HepG2 (cell line): Measurements from ENCODE around the gene ZNF500. TPM values are rescaled to one million over a fixed set of nuclear protein-coding genes. Genes with fewer than 3 reads are reported as not detected.

Experiments used
- ATAC-seq: fragments of 200-7000 bp; cut with Tn5 transposase; 3 replicates; pipeline ENCODE4 v1.9.1; 2020; ENCODE audit warnings: mild to moderate bottlenecking, moderate library complexity
- BruUV-seq: library from RNA; stranded (reverse); fragments of 400-500 nt; replicated peaks from 2 replicates; lab custom pipeline; 2021; lab: Mats Ljungman, UMichigan
- CTCF ChIA-PET: fragments of 300-600 bp; formaldehyde crosslinking; extraction: SDS; loops from one replicate; lab custom pipeline; 2021; ENCODE audit warnings: low total read pairs, inconsistent platforms, low intra/inter-chr PET ratio; lab: Yijun Ruan, JAX
- POLR2A ChIA-PET: fragments of 350-600 bp; sonication (Branson Sonifier 250); formaldehyde crosslinking; loops from one replicate; lab custom pipeline; 2020; ENCODE audit warnings: antibody characterized with exemption, inconsistent platforms; lab: Yijun Ruan, JAX
- DNase-seq: peaks from one replicate; pipeline ENCODE4 v3.0.0-alpha.2; 2015; ENCODE audit warnings: low spot score
- FAIRE-seq: peaks from 3 replicates; lab custom pipeline; 2011; peaks lifted over from hg19 to GRCh38; lab: Jason Lieb, UNC
- H2AFZ ChIP-seq: one replicate; pipeline ENCODE4 v1.6.1; 2011; ENCODE audit warnings: low read length, inconsistent platforms
- H3K27ac ChIP-seq: fragments of 300-600 bp; 3 replicates; pipeline ENCODE4 v1.8.0; 2011; ENCODE audit warnings: mixed run types, mild to moderate bottlenecking, mixed read lengths, low read length, inconsistent platforms; ENCODE audit not compliant: insufficient read depth; ENCODE audit errors: extremely low read length
- H3K27me3 ChIP-seq, 2 experiments: fragments of 200-600 bp in 1 of 2; 2 replicates in 1 of 2; 3 replicates in 1 of 2; pipeline versions ENCODE4 v1.6.0 to v1.8.0; 2011; ENCODE audit warnings: low read length in 2 of 2, mild to moderate bottlenecking in 2 of 2, moderate library complexity in 2 of 2, inconsistent platforms in 1 of 2; ENCODE audit not compliant: insufficient read depth in 2 of 2, control insufficient read depth in 1 of 2
- H3K36me3 ChIP-seq, 2 experiments: fragments of 200-600 bp in 1 of 2; replicated peaks in 1 of 2; 2 replicates in 1 of 2; 3 replicates in 1 of 2; pipeline versions ENCODE4 v1.5.1 to v1.8.0; 2011; ENCODE audit warnings: low read length in 2 of 2, inconsistent platforms in 1 of 2; ENCODE audit not compliant: insufficient read depth in 2 of 2, control insufficient read depth in 1 of 2
- H3K4me1 ChIP-seq: 2 replicates; pipeline ENCODE4 v1.5.1; 2012; ENCODE audit warnings: low read length, inconsistent platforms; ENCODE audit not compliant: insufficient read depth
- H3K4me2 ChIP-seq: 2 replicates; pipeline ENCODE4 v1.6.0; 2011; ENCODE audit warnings: low read depth, low read length, inconsistent platforms
- H3K4me3 ChIP-seq, 3 experiments: fragments of 200-600 bp in 1 of 3; sonication (generic), shearing (Covaris generic) in 1 of 3; replicated peaks in 1 of 3; 2 replicates each; pipeline ENCODE4 v1.5.1; 2011 to 2016; ENCODE audit warnings: low read length in 3 of 3, inconsistent platforms in 2 of 3, low read depth in 2 of 3, mild to moderate bottlenecking in 2 of 3, control low read depth in 1 of 3, mixed read lengths in 1 of 3; ENCODE audit not compliant: insufficient read depth in 1 of 3
- H3K79me2 ChIP-seq: one replicate; pipeline ENCODE4 v1.6.1; 2011; ENCODE audit warnings: low read length, inconsistent platforms; ENCODE audit not compliant: insufficient read depth
- H3K9ac ChIP-seq: 2 replicates; pipeline ENCODE4 v1.6.0; 2011; ENCODE audit warnings: mild to moderate bottlenecking, low read depth, low read length, inconsistent platforms; ENCODE audit not compliant: insufficient read depth
- H3K9me3 ChIP-seq: 2 replicates; pipeline ENCODE4 v1.5.1; 2012; ENCODE audit warnings: mild to moderate bottlenecking, low read length
- H4K20me1 ChIP-seq: 2 replicates; pipeline ENCODE4 v1.6.0; 2011; ENCODE audit warnings: inconsistent platforms, mild to moderate bottlenecking, low read length, moderate library complexity; ENCODE audit not compliant: insufficient read depth
- HDAC1 ChIP-seq: sonication (generic); formaldehyde crosslinking; IDR thresholded peaks from 2 replicates; pipeline ENCODE4 v1.5.1; 2020; ENCODE audit warnings: mild to moderate bottlenecking, missing genetic modification reagents
- ZNF333 ChIP-seq: sonication (generic); formaldehyde crosslinking; IDR thresholded peaks from 2 replicates; pipeline ENCODE4 v1.4.0; 2020; ENCODE audit warnings: mild to moderate bottlenecking, missing genetic modification reagents, borderline replicate concordance
- ZNF563 ChIP-seq: sonication (generic); formaldehyde crosslinking; IDR thresholded peaks from 2 replicates; pipeline ENCODE4 v1.8.0; 2022; ENCODE audit warnings: mild to moderate bottlenecking, moderate library complexity, missing genetic modification reagents
- ZNF747 ChIP-seq: sonication (generic); formaldehyde crosslinking; IDR thresholded peaks from 2 replicates; pipeline ENCODE4 v1.8.1; 2023; ENCODE audit warnings: missing genetic modification reagents, mild to moderate bottlenecking, borderline replicate concordance
- ZNF768 ChIP-seq: sonication (generic); formaldehyde crosslinking; IDR thresholded peaks from 2 replicates; pipeline ENCODE4 v1.4.0; 2020; ENCODE audit warnings: missing genetic modification reagents
- ZNF790 ChIP-seq: sonication (generic); formaldehyde crosslinking; IDR thresholded peaks from 2 replicates; pipeline ENCODE4 v1.8.0; 2022; ENCODE audit warnings: missing genetic modification reagents, mild to moderate bottlenecking, borderline replicate concordance
- ZNF891 ChIP-seq: sonication (generic); formaldehyde crosslinking; IDR thresholded peaks from 2 replicates; pipeline ENCODE4 v1.5.0; 2020; ENCODE audit warnings: mild to moderate bottlenecking, missing genetic modification reagents
- ZSCAN21 ChIP-seq: sonication (generic); formaldehyde crosslinking; IDR thresholded peaks from 2 replicates; pipeline ENCODE4 v1.8.0; 2022; ENCODE audit warnings: mild to moderate bottlenecking, missing genetic modification reagents, moderate library complexity, borderline replicate concordance
- WGBS: methylation state at CpG from one replicate; pipeline ENCODE4 v1.1.6; 2017; ENCODE audit warnings: low lambda C conversion rate; 5-methylcytosine and 5-hydroxymethylcytosine counted together
- in situ Hi-C: cut with HindIII; loops from 2 replicates; pipeline ENCODE4 v1.10.0; 2017; ENCODE audit warnings: low pct_unique_long_range_greater_than_20kb; ENCODE audit not compliant: extremely low pct_ligation_motif_present
- intact Hi-C: fragments of 100-400 bp; cut with micrococcal nuclease; formaldehyde crosslinking; loops from one replicate; pipeline ENCODE4 v1.10.0; 2022; ENCODE audit not compliant: unreplicated experiment
- polyA plus RNA-seq, 8 experiments: library from polyadenylated mRNA; depleted of rRNA in 3 of 8; stranded (reverse) in 7 of 8; unstranded in 1 of 8; fragments of >200 nt; fragmentation: Illumina TruSeq in 4 of 8; extraction: Trizol in 4 of 8; gene quantifications; 2 replicates each; pipeline versions ENCODE4 v1.2.1 to v1.2.3, GENCODE V29; 2011 to 2016; ENCODE audit warnings: low read depth in 4 of 8, missing spikeins in 1 of 8, mixed read lengths in 1 of 8; ENCODE audit not compliant: insufficient read depth in 1 of 8
- total RNA-seq, 5 experiments: library from RNA; depleted of rRNA; stranded (reverse); fragments of >200 nt; fragmentation: Illumina TruSeq; extraction: Trizol; gene quantifications; 2 replicates each; pipeline ENCODE4 v1.2.3, GENCODE V29; 2016; ENCODE audit warnings: low read depth in 1 of 5
- TF ChIP-seq, protein P1 (sequence below): sonication (generic); formaldehyde crosslinking; IDR thresholded peaks from 2 replicates; pipeline ENCODE4 v1.9.0; 2022; ENCODE audit warnings: missing genetic modification reagents, mild to moderate bottlenecking, borderline replicate concordance
- TF ChIP-seq, protein P2 (sequence below): sonication (generic); formaldehyde crosslinking; IDR thresholded peaks from 2 replicates; pipeline ENCODE4 v1.8.0; 2023; ENCODE audit warnings: mild to moderate bottlenecking, missing genetic modification reagents
- TF ChIP-seq, protein P3 (sequence below): sonication (generic); formaldehyde crosslinking; IDR thresholded peaks from 2 replicates; pipeline ENCODE4 v1.4.0; 2020; ENCODE audit warnings: missing genetic modification reagents; ENCODE audit errors: not compliant biosample characterization
- TF ChIP-seq, protein P4 (sequence below): sonication (generic); formaldehyde crosslinking; IDR thresholded peaks from 2 replicates; pipeline ENCODE4 v1.4.0; 2020; ENCODE audit warnings: missing genetic modification reagents

ZNF500 gene
- total and polyA plus RNA-seq, 2 of the 13 experiments (the other 11 are each of a cell fraction or from before 2014, with no cell fraction given), result 6.1 to 12.2 TPM

DNA sequence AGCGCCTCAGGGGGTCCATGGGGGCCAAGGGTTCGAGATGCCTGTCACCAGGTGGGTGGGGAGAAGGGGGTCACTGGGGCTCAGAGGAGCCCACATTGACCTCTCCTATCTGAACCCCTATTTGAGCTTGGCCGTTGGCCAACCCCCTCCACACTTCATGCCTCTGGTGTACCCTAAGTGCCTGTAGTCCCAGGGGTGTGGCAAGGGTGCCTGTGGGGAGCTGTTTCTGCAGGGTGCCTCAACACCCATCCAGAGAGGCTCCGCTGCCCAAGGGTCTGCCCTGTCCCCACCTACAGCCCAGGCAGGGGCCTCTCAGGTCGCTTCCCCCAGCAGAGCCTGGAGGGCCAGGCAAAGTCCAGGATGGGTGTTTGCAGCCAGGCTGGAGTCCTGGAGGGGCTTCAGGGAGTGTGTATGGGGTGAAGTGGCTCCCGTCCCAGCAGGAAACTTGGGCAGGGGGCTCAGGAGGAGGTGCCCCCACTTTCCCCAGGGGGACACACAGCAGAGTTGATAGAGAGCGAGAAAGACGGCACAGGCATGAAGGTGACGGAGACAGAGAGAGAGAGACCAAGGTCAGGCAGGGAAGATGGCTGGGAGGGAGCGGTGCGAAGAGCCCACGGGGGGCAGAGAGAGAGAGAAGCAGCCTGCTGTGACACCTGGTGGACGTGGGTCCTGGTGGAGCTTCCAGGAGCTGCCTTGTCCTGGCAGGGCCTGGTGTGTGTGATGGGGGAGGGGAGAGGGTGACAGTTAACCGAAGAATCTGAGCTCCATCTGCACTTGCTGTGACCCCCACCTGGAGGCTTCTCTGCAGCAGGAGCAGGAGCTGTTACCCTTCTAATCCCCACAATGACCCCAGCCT lies 20.9 kb upstream of the ZNF500 start, which contains the start of gene SEPTIN12:
SEPTIN12 (minus strand) TSS at position 719 of the 856 bp plus-strand sequence; CDS start at position 19, 700 bp downstream.
- Histone ChIP-seq H2AFZ (no peak within 1 kb of the TSS), H4K20me1 (no peaks in the 10 kb centered on the region), H3K27ac (peak within 1 kb of the TSS; percentile 36), H3K4me1 (peaks cover 85% of the 10 kb centered on the region), H3K4me2 (peak within 1 kb of the TSS; percentile 88), H3K27me3 (no peaks in the 10 kb centered on the region; a peak in 1 of 5 replicates), H3K79me2 (no peaks in the 10 kb centered on the region), H3K36me3 (no peaks in the 10 kb centered on the region), H3K9me3 (no peaks in the 10 kb centered on the region), H3K4me3 (peak within 1 kb of the TSS; percentile 23 to 67 (median 43)), H3K9ac (peak within 1 kb of the TSS; percentile 12)
- FAIRE-seq (no peak), ATAC-seq (peak; percentile 69), DNase-seq (no peak)
- BruUV-seq, result no TSS peak
- intact Hi-C loops (no loop called here), in situ Hi-C loops (no loop called here)
- ChIA-PET POLR2A (interaction anchor here (0.8 to 3.0 kb wide), 5 partner anchors 14 to 157 kb away, joined by 3 to 17 read pairs (median 5); partner anchors contain the start of genes ANKS3, DNAAF8 and ROGDI), CTCF (no interaction called here)
- 12% methylated on average over 11 of the region's 14 CpGs for WGBS
- TF ChIP-seq, protein P1, sequence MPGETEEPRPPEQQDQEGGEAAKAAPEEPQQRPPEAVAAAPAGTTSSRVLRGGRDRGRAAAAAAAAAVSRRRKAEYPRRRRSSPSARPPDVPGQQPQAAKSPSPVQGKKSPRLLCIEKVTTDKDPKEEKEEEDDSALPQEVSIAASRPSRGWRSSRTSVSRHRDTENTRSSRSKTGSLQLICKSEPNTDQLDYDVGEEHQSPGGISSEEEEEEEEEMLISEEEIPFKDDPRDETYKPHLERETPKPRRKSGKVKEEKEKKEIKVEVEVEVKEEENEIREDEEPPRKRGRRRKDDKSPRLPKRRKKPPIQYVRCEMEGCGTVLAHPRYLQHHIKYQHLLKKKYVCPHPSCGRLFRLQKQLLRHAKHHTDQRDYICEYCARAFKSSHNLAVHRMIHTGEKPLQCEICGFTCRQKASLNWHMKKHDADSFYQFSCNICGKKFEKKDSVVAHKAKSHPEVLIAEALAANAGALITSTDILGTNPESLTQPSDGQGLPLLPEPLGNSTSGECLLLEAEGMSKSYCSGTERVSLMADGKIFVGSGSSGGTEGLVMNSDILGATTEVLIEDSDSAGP (CRISPR knock-in tag), result peak; percentile 22; the same call in 1 of the 2 replicates
- TF ChIP-seq ZSCAN21 (CRISPR knock-in tag), result 0 out of 2 replicates have a peak, but pooled peaks have one; percentile 30
- TF ChIP-seq, protein P2, sequence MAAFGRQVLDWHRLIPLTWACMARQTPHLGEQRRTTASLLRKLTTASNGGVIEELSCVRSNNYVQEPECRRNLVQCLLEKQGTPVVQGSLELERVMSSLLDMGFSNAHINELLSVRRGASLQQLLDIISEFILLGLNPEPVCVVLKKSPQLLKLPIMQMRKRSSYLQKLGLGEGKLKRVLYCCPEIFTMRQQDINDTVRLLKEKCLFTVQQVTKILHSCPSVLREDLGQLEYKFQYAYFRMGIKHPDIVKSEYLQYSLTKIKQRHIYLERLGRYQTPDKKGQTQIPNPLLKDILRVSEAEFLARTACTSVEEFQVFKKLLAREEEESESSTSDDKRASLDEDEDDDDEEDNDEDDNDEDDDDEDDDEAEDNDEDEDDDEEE, result 0 out of 2 replicates have a peak, but pooled peaks have one; percentile 37
- TF ChIP-seq ZNF333 (CRISPR knock-in tag), result peak; percentile 48; the same call in 1 of the 2 replicates
- TF ChIP-seq ZNF747, result 0 out of 2 replicates have a peak, but pooled peaks have one; percentile 43
- 0 out of 2 replicates have a peak, but pooled peaks have one; percentile 33 for TF ChIP-seq HDAC1 (CRISPR knock-in tag)
- 0 out of 2 replicates have a peak, but pooled peaks have one; percentile 48 for TF ChIP-seq ZNF563
- TF ChIP-seq, protein P3, sequence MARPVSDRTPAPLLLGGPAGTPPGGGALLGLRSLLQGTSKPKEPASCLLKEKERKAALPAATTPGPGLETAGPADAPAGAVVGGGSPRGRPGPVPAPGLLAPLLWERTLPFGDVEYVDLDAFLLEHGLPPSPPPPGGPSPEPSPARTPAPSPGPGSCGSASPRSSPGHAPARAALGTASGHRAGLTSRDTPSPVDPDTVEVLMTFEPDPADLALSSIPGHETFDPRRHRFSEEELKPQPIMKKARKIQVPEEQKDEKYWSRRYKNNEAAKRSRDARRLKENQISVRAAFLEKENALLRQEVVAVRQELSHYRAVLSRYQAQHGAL, result no peak
- peak; percentile 17; the same call in 1 of the 2 replicates for TF ChIP-seq ZNF891 (CRISPR knock-in tag)
- 0 out of 2 replicates have a peak, but pooled peaks have one; percentile 28 for TF ChIP-seq ZNF790 (CRISPR knock-in tag)
- TF ChIP-seq, protein P4, sequence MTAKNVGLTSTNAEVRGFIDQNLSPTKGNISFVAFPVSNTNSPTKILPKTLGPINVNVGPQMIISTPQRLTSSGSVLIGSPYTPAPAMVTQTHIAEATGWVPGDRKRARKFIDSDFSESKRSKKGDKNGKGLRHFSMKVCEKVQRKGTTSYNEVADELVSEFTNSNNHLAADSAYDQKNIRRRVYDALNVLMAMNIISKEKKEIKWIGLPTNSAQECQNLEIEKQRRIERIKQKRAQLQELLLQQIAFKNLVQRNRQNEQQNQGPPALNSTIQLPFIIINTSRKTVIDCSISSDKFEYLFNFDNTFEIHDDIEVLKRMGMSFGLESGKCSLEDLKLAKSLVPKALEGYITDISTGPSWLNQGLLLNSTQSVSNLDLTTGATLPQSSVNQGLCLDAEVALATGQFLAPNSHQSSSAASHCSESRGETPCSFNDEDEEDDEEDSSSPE, result 0 out of 2 replicates have a peak, but pooled peaks have one; percentile 8
- peak; percentile 21; the same call in 1 of the 2 replicates for TF ChIP-seq ZNF768 (CRISPR knock-in tag)
